ENCODE measurements around the gene MRPL19.

DNA sequence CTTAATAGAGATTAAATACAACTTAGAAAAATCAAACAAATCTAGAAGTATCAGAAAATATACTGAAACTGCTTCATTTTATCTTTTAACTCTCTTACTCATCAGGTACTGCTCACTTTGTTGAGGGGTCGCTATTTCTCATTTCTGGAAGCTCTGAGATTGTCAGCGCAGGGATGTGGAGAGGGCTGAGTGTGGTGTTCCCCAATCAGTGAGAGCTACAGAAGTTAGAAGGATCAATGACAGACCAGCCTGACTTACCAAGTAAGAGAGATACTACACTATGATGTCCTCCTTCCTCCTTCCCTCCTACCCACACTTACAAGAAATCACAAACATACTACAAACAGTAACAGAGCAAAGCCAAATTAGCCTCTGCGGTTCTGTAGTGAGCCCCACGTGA is 56.0 kb downstream of the MRPL19 start:
- TF ChIP-seq CTCF (IDR thresholded peaks at IDR 0.05) (no peak), POLR2AphosphoS5 (IDR thresholded peaks at IDR 0.05) (no peak), POLR2A (IDR thresholded peaks at IDR 0.05) (no peak)
